HEK293 (cell line): ENCODE results near the gene TNFAIP8.

ENCODE experiments used
- CTCF ChIA-PET: fragments of 350-600 bp; formaldehyde crosslinking; extraction: SDS; loops from one replicate; lab custom pipeline; 2021; ENCODE audit warnings: antibody characterized with exemption; lab: Yijun Ruan, JAX
- POLR2A ChIA-PET: fragments of 300-600 bp; formaldehyde crosslinking; extraction: SDS; loops from one replicate; lab custom pipeline; 2020; ENCODE audit warnings: antibody characterized with exemption, inconsistent platforms; lab: Yijun Ruan, JAX
- H3K27ac ChIP-seq: fragments of 200-500 bp; sonication (Bioruptor generic); 2 replicates; pipeline ENCODE4 v1.5.1; 2014; ENCODE audit warnings: low read depth, low read length, control low read depth, inconsistent platforms; ENCODE audit errors: extremely low read depth
- H3K36me3 ChIP-seq, 2 experiments: fragments of 200-500 bp in 1 of 2; sonication (Bioruptor generic) in 1 of 2; 1 replicate in 1 of 2; 2 replicates in 1 of 2; pipeline ENCODE4 v1.5.1; 2014 to 2017; ENCODE audit warnings: inconsistent platforms in 2 of 2, low read length in 2 of 2; ENCODE audit not compliant: control insufficient read depth in 2 of 2, insufficient read depth in 1 of 2
- H3K4me1 ChIP-seq: fragments of 200-500 bp; sonication (Bioruptor generic); 2 replicates; pipeline ENCODE4 v1.5.1; 2014; ENCODE audit warnings: mild to moderate bottlenecking, low read length, inconsistent platforms; ENCODE audit not compliant: control insufficient read depth, insufficient read depth
- H3K4me3 ChIP-seq: 2 replicates; pipeline ENCODE4 v1.5.1; 2011; ENCODE audit warnings: low read depth, mild to moderate bottlenecking, control low read depth, low read length, moderate library complexity
- H3K9me3 ChIP-seq: fragments of 200-500 bp; sonication (Bioruptor generic); 2 replicates; pipeline ENCODE4 v1.5.1; 2014; ENCODE audit warnings: low read depth, low read length, inconsistent platforms; ENCODE audit not compliant: control insufficient read depth, insufficient read depth
- EGR2 ChIP-seq: fragments of 450-650 bp; formaldehyde crosslinking; IDR thresholded peaks from 2 replicates; pipeline ENCODE4 v1.5.1; 2016; ENCODE audit warnings: low read depth, missing biosample characterization, missing genetic modification characterization
- KLF16 ChIP-seq: fragments of 450-650 bp; formaldehyde crosslinking; IDR thresholded peaks from 2 replicates; pipeline ENCODE4 v1.5.1; 2017; ENCODE audit warnings: missing biosample characterization, missing genetic modification characterization
- KLF8 ChIP-seq: fragments of 450-650 bp; formaldehyde crosslinking; IDR thresholded peaks from 2 replicates; pipeline ENCODE4 v1.5.1; 2016; ENCODE audit warnings: missing biosample characterization, missing genetic modification characterization
- YY1 ChIP-seq: fragments of 450-650 bp; formaldehyde crosslinking; IDR thresholded peaks from 2 replicates; pipeline ENCODE4 v1.5.1; 2018; ENCODE audit warnings: missing biosample characterization, missing genetic modification characterization
- ZBTB44 ChIP-seq: fragments of 450-650 bp; IDR thresholded peaks from 2 replicates; pipeline ENCODE4 v1.5.1; 2018; ENCODE audit warnings: missing biosample characterization, mild to moderate bottlenecking, missing genetic modification characterization
- ZBTB49 ChIP-seq: fragments of 450-650 bp; formaldehyde crosslinking; IDR thresholded peaks from 2 replicates; pipeline ENCODE4 v1.5.1; 2016; ENCODE audit warnings: missing biosample characterization, missing genetic modification characterization, low read depth
- ZFP41 ChIP-seq: fragments of 450-650 bp; formaldehyde crosslinking; IDR thresholded peaks from 2 replicates; pipeline ENCODE4 v1.5.1; 2016; ENCODE audit warnings: missing biosample characterization, missing genetic modification characterization, borderline replicate concordance
- ZFP69B ChIP-seq: fragments of 450-650 bp; formaldehyde crosslinking; IDR thresholded peaks from 2 replicates; pipeline ENCODE4 v1.5.1; 2016; ENCODE audit warnings: missing biosample characterization, missing genetic modification characterization
- ZNF10 ChIP-seq: fragments of 450-650 bp; formaldehyde crosslinking; IDR thresholded peaks from 2 replicates; pipeline ENCODE4 v1.5.1; 2017; ENCODE audit warnings: missing biosample characterization, missing genetic modification characterization
- ZNF121 ChIP-seq: fragments of 450-650 bp; formaldehyde crosslinking; IDR thresholded peaks from 2 replicates; pipeline ENCODE4 v1.5.1; 2016; ENCODE audit warnings: missing biosample characterization, missing genetic modification characterization
- ZNF366 ChIP-seq: fragments of 450-650 bp; formaldehyde crosslinking; conservative IDR thresholded peaks from 2 replicates; pipeline ENCODE4 v1.5.1; 2016; ENCODE audit warnings: missing biosample characterization, missing genetic modification characterization
- ZNF560 ChIP-seq: fragments of 450-650 bp; formaldehyde crosslinking; IDR thresholded peaks from 2 replicates; pipeline ENCODE4 v1.5.1; 2017; ENCODE audit warnings: missing biosample characterization, missing genetic modification characterization, borderline replicate concordance
- ZNF561 ChIP-seq: fragments of 450-650 bp; IDR thresholded peaks from 2 replicates; pipeline ENCODE4 v1.5.1; 2018; ENCODE audit warnings: missing biosample characterization, missing genetic modification characterization, borderline replicate concordance
- ZNF585B ChIP-seq: fragments of 450-650 bp; formaldehyde crosslinking; IDR thresholded peaks from 2 replicates; pipeline ENCODE4 v1.5.1; 2016; ENCODE audit warnings: missing biosample characterization, missing genetic modification characterization
- ZNF626 ChIP-seq: fragments of 450-650 bp; sonication (Bioruptor Pico); formaldehyde crosslinking; IDR thresholded peaks from 2 replicates; pipeline ENCODE4 v1.5.1; 2018; ENCODE audit warnings: missing biosample characterization, missing genetic modification characterization, inconsistent platforms
- ZNF654 ChIP-seq: fragments of 450-650 bp; formaldehyde crosslinking; IDR thresholded peaks from 2 replicates; pipeline ENCODE4 v1.5.1; 2016; ENCODE audit warnings: low read depth, missing biosample characterization, missing genetic modification characterization
- ZNF776 ChIP-seq: fragments of 450-650 bp; formaldehyde crosslinking; IDR thresholded peaks from 2 replicates; pipeline ENCODE4 v1.5.0; 2017; ENCODE audit warnings: missing biosample characterization, missing genetic modification characterization, borderline replicate concordance
- ZNF785 ChIP-seq: fragments of 450-650 bp; formaldehyde crosslinking; IDR thresholded peaks from 2 replicates; pipeline ENCODE4 v1.5.1; 2016; ENCODE audit warnings: missing biosample characterization, missing genetic modification characterization
- ZSCAN4 ChIP-seq: fragments of 450-650 bp; formaldehyde crosslinking; IDR thresholded peaks from 2 replicates; pipeline ENCODE4 v1.5.1; 2017; ENCODE audit warnings: missing biosample characterization, missing genetic modification characterization

TNFAIP8 gene

GRCh38 chr5:119331566-119332095, 24.2 kb upstream of the TNFAIP8 start:
- Histone ChIP-seq H3K27ac (no peak overlapping the region), H3K9me3 (no peaks in the 10 kb centered on the region), H3K4me1 (peaks cover 10% of the 10 kb centered on the region), H3K4me3 (no peak overlapping the region), H3K36me3 (no peaks in the 10 kb centered on the region)
- ChIA-PET CTCF (interaction anchor here (0.6 to 2.1 kb wide), 2 partner anchors 69 to 343 kb away, joined by 3 to 6 read pairs; partner anchors contain the start of gene DTWD2), POLR2A (no interaction called here)
- no peak for TF ChIP-seq ZNF561 (tag by site-specific recombination)
- peak; percentile 63; the same call in 1 of the 2 replicates for TF ChIP-seq ZNF121

GRCh38 chr5:119332208-119332607, 23.6 kb upstream of the TNFAIP8 start:
- Histone ChIP-seq H3K9me3 (no peaks in the 10 kb centered on the region), H3K4me1 (peaks cover 15% of the 10 kb centered on the region), H3K36me3 (no peaks in the 10 kb centered on the region), H3K27ac (no peak overlapping the region), H3K4me3 (no peak overlapping the region)
- CTCF ChIA-PET, result interaction anchor here (2.1 kb wide), 1 partner anchor 344 kb away, joined by 6 read pairs; the partner anchor contains the start of gene DTWD2
- POLR2A ChIA-PET, result no interaction called here
- TF ChIP-seq ZNF10 (no peak), ZSCAN4 (tag by site-specific recombination) (no peak), ZFP41 (no peak), ZNF626 (no peak), YY1 (tag by site-specific recombination) (no peak), ZNF366 (tag by site-specific recombination) (no peak), KLF8 (tag by site-specific recombination) (no peak), ZBTB49 (tag by site-specific recombination) (no peak), ZNF654 (tag by site-specific recombination) (no peak), ZBTB44 (no peak), KLF16 (tag by site-specific recombination) (no peak), ZNF585B (no peak), EGR2 (tag by site-specific recombination) (no peak), ZNF560 (no peak), ZNF785 (tag by site-specific recombination) (no peak), ZFP69B (tag by site-specific recombination) (no peak), ZNF776 (no peak)
